Testis (tissue), 3 donors: ENCODE measurements around the gene ZBTB46. TPM values are rescaled to one million over a fixed set of nuclear protein-coding genes. Genes with fewer than 3 reads are reported as not detected.

ENCODE experiments used
- DNase-seq: peaks from one replicate; pipeline ENCODE4 v3.0.0-alpha.2; 2019
- H3K27ac ChIP-seq, 2 donors: fragments of 200-600 bp; sonication (generic); one replicate each; pipeline ENCODE4 v1.5.1; 2019
- H3K27me3 ChIP-seq: fragments of 200-600 bp; sonication (generic); one replicate; pipeline ENCODE4 v1.5.1; 2019
- H3K36me3 ChIP-seq: fragments of 200-600 bp; sonication (generic); one replicate; pipeline ENCODE4 v1.5.1; 2017; ENCODE audit warnings: low read depth; ENCODE audit errors: missing control alignments
- H3K4me1 ChIP-seq: fragments of 200-600 bp; sonication (generic); one replicate; pipeline ENCODE4 v1.5.1; 2019
- H3K4me3 ChIP-seq, 2 donors: fragments of 200-600 bp; sonication (generic); one replicate each; pipeline ENCODE4 v1.5.1; 2017 to 2019
- H3K9me3 ChIP-seq: fragments of 200-600 bp; sonication (generic); one replicate; pipeline ENCODE4 v1.5.1; 2017
- POLR2A ChIP-seq: fragments of 450-650 bp; IDR thresholded peaks from one replicate; pipeline ENCODE4 v1.6.1; 2017; ENCODE audit warnings: antibody characterized with exemption, mild to moderate bottlenecking, moderate library complexity
- WGBS, 2 donors: methylation state at CpG; one replicate each; pipeline ENCODE4 v1.1.5; 2018; 5-methylcytosine and 5-hydroxymethylcytosine counted together
- intact Hi-C: fragments of 100-400 bp; cut with DNase I; formaldehyde crosslinking; loops from one replicate; pipeline ENCODE4 v1.15.1; 2023; ENCODE audit warnings: low total_unique reads
- polyA plus RNA-seq: library from polyadenylated mRNA; stranded (reverse); fragments of 350-450 nt; fragmentation: Illumina TruSeq; extraction: RNeasy Lipid Tissue Mini Kit (QIAGEN cat#74804); gene quantifications from one replicate; pipeline ENCODE4 v1.2.3, GENCODE V29; 2014; ENCODE audit warnings: low read depth, low replicate concordance; ENCODE audit not compliant: insufficient read depth
- total RNA-seq, 2 donors: library from RNA; depleted of rRNA; stranded (reverse); fragments of >200 nt; gene quantifications; one replicate each; pipeline ENCODE4 v1.2.3, GENCODE V29; 2016
- TF ChIP-seq, protein P1 (sequence below), 3 experiments: fragments of 450-650 bp in 2 of 3; fragments of 200-600 bp in 1 of 3; sonication (generic) in 1 of 3; IDR thresholded peaks; one replicate each; pipeline ENCODE4 v1.5.1; 2016 to 2019; ENCODE audit warnings: antibody characterized with exemption in 3 of 3, mild to moderate bottlenecking in 2 of 3, moderate library complexity in 1 of 3

ZBTB46 gene
- total and polyA plus RNA-seq, 3 donors from 2014 or later: 5.2 to 15.4 (median 12.5) TPM

DNA sequence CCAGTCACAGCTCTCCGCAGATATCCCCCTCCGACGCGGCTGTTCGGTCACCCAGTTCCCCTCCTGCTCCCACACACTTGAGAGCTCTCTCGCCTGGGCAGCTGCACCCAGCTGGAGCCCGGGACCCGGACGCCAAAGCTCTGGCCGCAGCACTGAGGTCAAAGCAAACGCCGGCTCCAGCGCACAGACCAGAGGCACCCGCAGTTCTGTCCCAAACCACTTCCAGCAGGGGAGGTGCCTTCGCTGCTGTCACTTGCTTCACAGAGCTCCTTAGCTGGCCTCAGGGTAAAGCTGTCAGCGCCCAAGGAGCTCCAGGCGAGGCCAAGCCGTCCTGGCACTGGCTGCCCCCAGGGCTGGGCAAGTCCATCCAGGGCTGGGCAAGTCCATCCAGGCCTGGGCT is 63.6 kb downstream of the ZBTB46 start:
- 60 to 70% methylated on average over 3 to 18 of the region's 18 CpGs for WGBS, 2 donors
- Histone ChIP-seq H3K9me3 (no peaks in the 10 kb centered on the region), H3K27me3 (no peaks in the 10 kb centered on the region), H3K4me3 (no peak overlapping the region), H3K36me3 (no peaks in the 10 kb centered on the region), H3K27ac (peak overlapping the region in 1 of 2 donors; percentile 14), H3K4me1 (peaks cover 3% of the 10 kb centered on the region)
- intact Hi-C loops: no loop called here
- no peak for TF ChIP-seq POLR2A
- TF ChIP-seq, protein P1, sequence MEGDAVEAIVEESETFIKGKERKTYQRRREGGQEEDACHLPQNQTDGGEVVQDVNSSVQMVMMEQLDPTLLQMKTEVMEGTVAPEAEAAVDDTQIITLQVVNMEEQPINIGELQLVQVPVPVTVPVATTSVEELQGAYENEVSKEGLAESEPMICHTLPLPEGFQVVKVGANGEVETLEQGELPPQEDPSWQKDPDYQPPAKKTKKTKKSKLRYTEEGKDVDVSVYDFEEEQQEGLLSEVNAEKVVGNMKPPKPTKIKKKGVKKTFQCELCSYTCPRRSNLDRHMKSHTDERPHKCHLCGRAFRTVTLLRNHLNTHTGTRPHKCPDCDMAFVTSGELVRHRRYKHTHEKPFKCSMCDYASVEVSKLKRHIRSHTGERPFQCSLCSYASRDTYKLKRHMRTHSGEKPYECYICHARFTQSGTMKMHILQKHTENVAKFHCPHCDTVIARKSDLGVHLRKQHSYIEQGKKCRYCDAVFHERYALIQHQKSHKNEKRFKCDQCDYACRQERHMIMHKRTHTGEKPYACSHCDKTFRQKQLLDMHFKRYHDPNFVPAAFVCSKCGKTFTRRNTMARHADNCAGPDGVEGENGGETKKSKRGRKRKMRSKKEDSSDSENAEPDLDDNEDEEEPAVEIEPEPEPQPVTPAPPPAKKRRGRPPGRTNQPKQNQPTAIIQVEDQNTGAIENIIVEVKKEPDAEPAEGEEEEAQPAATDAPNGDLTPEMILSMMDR (IDR thresholded peaks at IDR 0.05): no peak
- peak; percentile 49 for DNase-seq

- DNase-seq: no peak
- Histone ChIP-seq H3K9me3 (no peaks in the 10 kb centered on the region), H3K36me3 (no peaks in the 10 kb centered on the region), H3K27me3 (no peaks in the 10 kb centered on the region), H3K27ac (peak overlapping the region in 1 of 2 donors; percentile 14), H3K4me3 (no peak overlapping the region), H3K4me1 (peaks cover 3% of the 10 kb centered on the region)
- WGBS, 2 donors: 83 to 85% methylated on average over 34 to 38 of the region's 38 CpGs
- TF ChIP-seq POLR2A: no peak
- TF ChIP-seq, protein P1 (IDR thresholded peaks at IDR 0.05): no peak
- intact Hi-C loops: no loop called here
Measured at GRCh38 chr20:63766695-63767426, 64.2 kb downstream of the ZBTB46 start.

- no peak for TF ChIP-seq POLR2A
- TF ChIP-seq, protein P1 (IDR thresholded peaks at IDR 0.05): no peak
- H3K27me3 ChIP-seq: no peaks in the 10 kb centered on the region
- no peaks in the 10 kb centered on the region for H3K9me3 ChIP-seq
- peaks cover 3% of the 10 kb centered on the region for H3K4me1 ChIP-seq
- DNase-seq: no peak
- no peaks in the 10 kb centered on the region for H3K36me3 ChIP-seq
- intact Hi-C loops: no loop called here
- H3K4me3 ChIP-seq: no peak overlapping the region
- 89 to 90% methylated on average over 7 of the region's 7 CpGs for WGBS, 2 donors
- no peak overlapping the region for H3K27ac ChIP-seq
Measured at GRCh38 chr20:63765902-63766301, 65.2 kb downstream of the ZBTB46 start.

DNA sequence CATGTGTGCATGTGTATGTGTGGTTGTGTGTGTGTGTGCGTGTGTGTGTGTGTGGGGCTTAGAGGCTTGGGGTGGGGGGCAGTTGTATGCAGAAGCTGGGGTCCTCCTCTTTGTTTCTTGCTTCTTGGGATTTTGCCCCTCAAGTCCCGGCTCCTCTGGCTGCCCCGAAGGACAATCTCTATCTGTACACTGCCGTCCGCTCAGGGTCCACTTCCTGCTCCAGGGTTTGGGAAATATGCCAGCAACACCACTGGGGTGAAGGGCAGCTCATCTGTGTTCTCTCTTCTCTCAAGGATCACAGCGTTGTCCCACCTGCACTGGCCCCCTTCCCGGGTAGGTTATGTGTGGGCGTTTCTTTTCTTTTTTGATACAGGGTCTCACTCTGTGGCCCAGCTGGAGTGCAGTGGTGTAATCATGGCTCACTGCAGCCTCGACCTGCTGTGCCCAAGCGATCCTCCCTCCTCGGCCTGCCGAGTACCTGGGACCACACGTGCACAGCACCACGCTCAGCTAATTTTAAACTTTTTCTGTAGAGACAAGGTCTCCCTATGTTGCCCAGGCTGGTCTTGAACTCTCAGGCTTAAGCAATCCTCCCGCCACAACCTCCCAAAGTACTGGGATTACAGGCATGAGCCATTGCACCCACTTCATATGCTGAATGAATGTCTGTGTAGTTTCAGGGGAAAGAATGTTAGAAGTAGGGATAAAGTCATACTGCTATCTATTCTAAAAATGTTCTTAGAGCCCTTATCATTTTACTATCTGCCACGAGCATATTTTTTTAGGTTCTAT is 65.8 kb downstream of the ZBTB46 start:
- Histone ChIP-seq H3K27ac (no peak overlapping the region), H3K4me3 (no peak overlapping the region), H3K9me3 (no peaks in the 10 kb centered on the region), H3K36me3 (no peaks in the 10 kb centered on the region), H3K4me1 (peaks cover 3% of the 10 kb centered on the region), H3K27me3 (no peaks in the 10 kb centered on the region)
- WGBS, 2 donors: 50 to 69% methylated on average over 14 to 16 of the region's 16 CpGs
- intact Hi-C loops: no loop called here
- no peak for DNase-seq
- TF ChIP-seq, protein P1 (IDR thresholded peaks at IDR 0.05): no peak
- no peak for TF ChIP-seq POLR2A
